ENCODE data around the gene LHPP.

The LHPP gene

DNA sequence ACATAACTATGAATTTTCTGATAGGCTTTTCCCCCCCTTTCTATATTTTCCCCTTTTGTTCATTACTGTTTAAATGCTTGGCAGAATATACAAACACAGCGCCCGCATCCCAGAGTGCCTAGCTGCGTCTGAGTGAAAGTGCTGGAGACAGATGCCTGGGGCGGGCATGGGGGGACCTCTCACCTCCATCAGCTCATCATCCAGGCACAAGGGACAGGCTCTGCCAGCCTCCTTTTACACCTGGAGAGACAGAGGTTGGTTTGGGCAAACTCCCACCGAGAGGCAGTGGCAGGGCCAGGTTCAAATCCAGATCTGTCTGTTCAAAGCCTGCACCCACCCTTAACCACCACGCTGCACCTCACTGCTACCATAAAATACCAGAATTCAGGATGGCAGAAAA is 178.0 kb downstream of the LHPP start (continued):
- TF ChIP-seq ZNF70 (CRISPR knock-in tag; IDR thresholded peaks at IDR 0.05): no peak
- no peak for TF ChIP-seq PPARA (CRISPR knock-in tag; IDR thresholded peaks at IDR 0.05; ENCODE audit: borderline replicate concordance)
- no peak for TF ChIP-seq ZFP30 (CRISPR knock-in tag; IDR thresholded peaks at IDR 0.05)
- TF ChIP-seq ZNF565 (CRISPR knock-in tag; conservative IDR thresholded peaks at IDR 0.05; ENCODE audit: low read depth): no peak
- TF ChIP-seq ZNF8 (CRISPR knock-in tag; IDR thresholded peaks at IDR 0.05): no peak
- TF ChIP-seq TOX (CRISPR knock-in tag; IDR thresholded peaks at IDR 0.05; ENCODE audit: borderline replicate concordance): no peak
- TF ChIP-seq ARNTL (CRISPR knock-in tag; IDR thresholded peaks at IDR 0.05; ENCODE audit: borderline replicate concordance, low read depth): no peak

GRCh38 chr10:124640056-124640455 is 178.4 kb downstream of the LHPP start:
- TF ChIP-seq ZC3H10 (CRISPR knock-in tag; IDR thresholded peaks at IDR 0.05) (no peak), ZNF565 (CRISPR knock-in tag; conservative IDR thresholded peaks at IDR 0.05; ENCODE audit: low read depth) (no peak), ESRRG (CRISPR knock-in tag; IDR thresholded peaks at IDR 0.05) (no peak), PPARA (CRISPR knock-in tag; IDR thresholded peaks at IDR 0.05; ENCODE audit: borderline replicate concordance) (no peak), PATZ1 (CRISPR knock-in tag; IDR thresholded peaks at IDR 0.05; ENCODE audit: borderline replicate concordance) (no peak), OSR1 (CRISPR knock-in tag; IDR thresholded peaks at IDR 0.05) (no peak), ZFP30 (CRISPR knock-in tag; IDR thresholded peaks at IDR 0.05) (no peak), TOX (CRISPR knock-in tag; IDR thresholded peaks at IDR 0.05; ENCODE audit: borderline replicate concordance) (no peak), GLIS3 (CRISPR knock-in tag; IDR thresholded peaks at IDR 0.05) (no peak), RARB (CRISPR knock-in tag; IDR thresholded peaks at IDR 0.05) (no peak), SNAI2 (CRISPR knock-in tag; IDR thresholded peaks at IDR 0.05) (no peak), TCF4 (CRISPR knock-in tag; IDR thresholded peaks at IDR 0.05; ENCODE audit: borderline replicate concordance) (no peak), BACH2 (CRISPR knock-in tag; IDR thresholded peaks at IDR 0.05; ENCODE audit: borderline replicate concordance) (no peak), TSHZ2 (CRISPR knock-in tag; IDR thresholded peaks at IDR 0.05) (no peak), ZFP3 (CRISPR knock-in tag; IDR thresholded peaks at IDR 0.05) (no peak)
- TF ChIP-seq, protein P1, sequence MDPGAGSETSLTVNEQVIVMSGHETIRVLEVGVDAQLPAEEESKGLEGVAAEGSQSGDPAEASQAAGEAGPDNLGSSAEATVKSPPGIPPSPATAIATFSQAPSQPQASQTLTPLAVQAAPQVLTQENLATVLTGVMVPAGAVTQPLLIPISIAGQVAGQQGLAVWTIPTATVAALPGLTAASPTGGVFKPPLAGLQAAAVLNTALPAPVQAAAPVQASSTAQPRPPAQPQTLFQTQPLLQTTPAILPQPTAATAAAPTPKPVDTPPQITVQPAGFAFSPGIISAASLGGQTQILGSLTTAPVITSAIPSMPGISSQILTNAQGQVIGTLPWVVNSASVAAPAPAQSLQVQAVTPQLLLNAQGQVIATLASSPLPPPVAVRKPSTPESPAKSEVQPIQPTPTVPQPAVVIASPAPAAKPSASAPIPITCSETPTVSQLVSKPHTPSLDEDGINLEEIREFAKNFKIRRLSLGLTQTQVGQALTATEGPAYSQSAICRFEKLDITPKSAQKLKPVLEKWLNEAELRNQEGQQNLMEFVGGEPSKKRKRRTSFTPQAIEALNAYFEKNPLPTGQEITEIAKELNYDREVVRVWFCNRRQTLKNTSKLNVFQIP (CRISPR knock-in tag; IDR thresholded peaks at IDR 0.05; ENCODE audit: borderline replicate concordance, low read depth): no peak

DNA sequence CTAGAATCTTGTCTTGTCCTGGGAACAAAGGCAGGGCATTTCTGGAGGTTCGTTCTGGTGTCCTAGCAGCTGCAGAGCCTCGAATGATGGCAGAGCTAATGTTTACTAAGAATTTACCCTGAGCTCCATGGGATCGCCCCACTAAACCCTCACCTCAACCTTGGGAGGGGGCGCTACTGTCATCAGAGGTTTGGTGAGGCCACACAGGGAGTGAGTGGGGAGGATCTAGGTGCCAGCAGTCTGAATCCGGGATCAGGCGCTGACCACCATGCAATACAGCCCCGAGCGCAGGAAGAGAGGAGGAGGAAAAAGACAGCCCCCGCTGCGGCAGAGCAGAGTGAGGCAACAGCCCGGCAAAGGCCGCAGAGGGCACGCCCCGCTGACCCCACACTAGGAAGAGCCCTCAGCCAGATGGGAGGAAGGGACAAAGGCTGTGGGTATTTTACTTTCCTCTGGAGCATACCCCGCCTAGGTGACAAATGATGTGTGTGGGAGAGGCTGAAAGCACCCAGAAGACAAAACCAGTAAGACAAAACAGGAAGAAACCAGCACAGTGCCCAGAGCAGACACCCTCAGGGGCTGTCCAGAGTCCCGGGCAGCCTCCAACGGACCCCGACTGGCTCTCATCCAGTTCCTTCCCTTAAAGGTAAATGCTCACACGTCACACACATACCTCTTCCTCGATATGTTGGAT is 179.1 kb downstream of the LHPP start:
- TF ChIP-seq CSDC2 (CRISPR knock-in tag; IDR thresholded peaks at IDR 0.05) (no peak), SNAI2 (CRISPR knock-in tag; IDR thresholded peaks at IDR 0.05) (no peak), ESRRG (CRISPR knock-in tag; IDR thresholded peaks at IDR 0.05) (no peak)
- TF ChIP-seq, protein P1 (CRISPR knock-in tag; IDR thresholded peaks at IDR 0.05; ENCODE audit: borderline replicate concordance, low read depth): no peak
- no peak for ATAC-seq

More at GRCh38 chr10:124640056-124640455, 178.4 kb downstream of the LHPP start:
- no peak for ATAC-seq

All from SK-N-SH treated with all-trans-retinoic acid at 6 μM for 48 hours (cell line).